ENCODE measurements around the gene RPL34. TPM values are rescaled to one million over a fixed set of nuclear protein-coding genes. Genes with fewer than 3 reads are reported as not detected.

The RPL34 gene
- total and polyA plus RNA-seq, 2 of the 4 experiments (the other 2 are of a cell fraction): 1,435 to 2,037 TPM

DNA sequence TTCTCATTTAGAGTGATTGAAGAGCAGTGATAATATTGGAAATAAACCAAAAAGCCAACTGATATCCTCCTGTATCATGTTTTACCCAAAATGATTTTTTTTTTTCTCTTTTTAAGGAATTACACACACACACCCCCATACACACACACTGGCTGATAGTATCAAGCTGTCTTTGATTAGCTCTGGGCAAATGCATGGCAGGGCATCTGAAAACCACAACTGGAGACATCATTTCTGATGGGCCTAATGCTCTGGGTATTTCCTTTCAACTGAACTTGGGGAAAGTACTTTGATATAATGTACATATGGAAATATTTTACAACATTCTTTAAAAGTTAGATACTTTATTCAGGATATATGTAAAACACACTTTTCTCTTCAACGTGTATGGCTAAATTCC lies 15.9 kb downstream of the RPL34 start:
- Histone ChIP-seq H3K9me1 (ENCODE audit: insufficient read depth, low read length) (no peaks in the 10 kb centered on the region), H2AFZ (replicated peaks; ENCODE audit: low read length, poor library complexity) (no peak overlapping the region), H3K56ac (ENCODE audit: extremely low read depth, insufficient read depth, low read length) (no peak overlapping the region), H3K9ac (ENCODE audit: low read depth, low read length) (no peak overlapping the region), H3K18ac (ENCODE audit: low read depth, low read length) (no peak overlapping the region), H4K8ac (ENCODE audit: low read depth in 2 of 2, low read length in 2 of 2) (no peak overlapping the region), H4K5ac (ENCODE audit: low read depth, low read length) (no peak overlapping the region), H4K20me1 (ENCODE audit: insufficient read depth, low read length) (no peaks in the 10 kb centered on the region), H3K79me1 (ENCODE audit: low read depth in 1 of 2, low read length in 2 of 2) (no peaks in the 10 kb centered on the region; a peak in 1 of 4 replicates), H3K9me3 (ENCODE audit: control insufficient read depth, insufficient read depth, low read length) (no peaks in the 10 kb centered on the region), H3K4ac (ENCODE audit: low read depth, low read length) (no peak overlapping the region), H3K27ac (ENCODE audit: insufficient read depth, low read length) (no peak overlapping the region), H2BK120ac (ENCODE audit: low read depth, low read length) (no peak overlapping the region), H3K27me3 (ENCODE audit: control insufficient read depth, insufficient read depth, low read length) (no peaks in the 10 kb centered on the region), H2BK20ac (ENCODE audit: low read depth, low read length) (no peak overlapping the region), H3K4me1 (ENCODE audit: control insufficient read depth, insufficient read depth, low read length) (no peaks in the 10 kb centered on the region), H2BK15ac (ENCODE audit: low read depth, low read length) (no peak overlapping the region), H3K4me2 (ENCODE audit: low read depth, low read length) (no peak overlapping the region), H2AK9ac (replicated peaks; ENCODE audit: low read depth, low read length, poor library complexity) (no peak overlapping the region), H3K14ac (replicated peaks; ENCODE audit: low read depth, low read length) (no peak overlapping the region), H2AK5ac (ENCODE audit: low read depth, low read length) (no peak overlapping the region), H3K4me3 (ENCODE audit: insufficient read depth, low read depth, low read length) (no peak overlapping the region), H4K91ac (ENCODE audit: insufficient read depth, low read depth, low read length) (no peak overlapping the region), H2BK5ac (ENCODE audit: low read depth, low read length, poor library complexity, severe bottlenecking) (no peak overlapping the region), H3K23ac (ENCODE audit: low read depth, low read length) (no peak overlapping the region), H3K36me3 (ENCODE audit: control insufficient read depth, insufficient read depth, low read length) (peaks cover 17% of the 10 kb centered on the region)
- TF ChIP-seq FOS (IDR thresholded peaks at IDR 0.05; ENCODE audit: low read depth, low read length) (no peak), BHLHE40 (IDR thresholded peaks at IDR 0.05; ENCODE audit: low read depth, low read length) (no peak), MAFK (IDR thresholded peaks at IDR 0.05; ENCODE audit: low read depth, low read length) (no peak), CEBPB (IDR thresholded peaks at IDR 0.05; ENCODE audit: low read depth, low read length) (no peak), SMC3 (IDR thresholded peaks at IDR 0.05; ENCODE audit: low read depth, low read length) (no peak), MXI1 (IDR thresholded peaks at IDR 0.05; ENCODE audit: borderline replicate concordance, low read depth, low read length) (no peak), MAZ (IDR thresholded peaks at IDR 0.05; ENCODE audit: borderline replicate concordance, low read depth, low read length) (no peak), CHD1 (IDR thresholded peaks at IDR 0.05; ENCODE audit: low read depth, low read length) (no peak), RCOR1 (IDR thresholded peaks at IDR 0.05; ENCODE audit: insufficient replicate concordance, low read length) (no peak), RAD21 (IDR thresholded peaks at IDR 0.05; ENCODE audit: low read length) (no peak), POLR2A (IDR thresholded peaks at IDR 0.05; ENCODE audit: low read depth, low read length) (no peak)
- TF ChIP-seq, protein P1, sequence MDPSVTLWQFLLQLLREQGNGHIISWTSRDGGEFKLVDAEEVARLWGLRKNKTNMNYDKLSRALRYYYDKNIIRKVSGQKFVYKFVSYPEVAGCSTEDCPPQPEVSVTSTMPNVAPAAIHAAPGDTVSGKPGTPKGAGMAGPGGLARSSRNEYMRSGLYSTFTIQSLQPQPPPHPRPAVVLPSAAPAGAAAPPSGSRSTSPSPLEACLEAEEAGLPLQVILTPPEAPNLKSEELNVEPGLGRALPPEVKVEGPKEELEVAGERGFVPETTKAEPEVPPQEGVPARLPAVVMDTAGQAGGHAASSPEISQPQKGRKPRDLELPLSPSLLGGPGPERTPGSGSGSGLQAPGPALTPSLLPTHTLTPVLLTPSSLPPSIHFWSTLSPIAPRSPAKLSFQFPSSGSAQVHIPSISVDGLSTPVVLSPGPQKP (IDR thresholded peaks at IDR 0.05; ENCODE audit: borderline replicate concordance, low read depth, low read length): no peak
- TF ChIP-seq, protein P2, sequence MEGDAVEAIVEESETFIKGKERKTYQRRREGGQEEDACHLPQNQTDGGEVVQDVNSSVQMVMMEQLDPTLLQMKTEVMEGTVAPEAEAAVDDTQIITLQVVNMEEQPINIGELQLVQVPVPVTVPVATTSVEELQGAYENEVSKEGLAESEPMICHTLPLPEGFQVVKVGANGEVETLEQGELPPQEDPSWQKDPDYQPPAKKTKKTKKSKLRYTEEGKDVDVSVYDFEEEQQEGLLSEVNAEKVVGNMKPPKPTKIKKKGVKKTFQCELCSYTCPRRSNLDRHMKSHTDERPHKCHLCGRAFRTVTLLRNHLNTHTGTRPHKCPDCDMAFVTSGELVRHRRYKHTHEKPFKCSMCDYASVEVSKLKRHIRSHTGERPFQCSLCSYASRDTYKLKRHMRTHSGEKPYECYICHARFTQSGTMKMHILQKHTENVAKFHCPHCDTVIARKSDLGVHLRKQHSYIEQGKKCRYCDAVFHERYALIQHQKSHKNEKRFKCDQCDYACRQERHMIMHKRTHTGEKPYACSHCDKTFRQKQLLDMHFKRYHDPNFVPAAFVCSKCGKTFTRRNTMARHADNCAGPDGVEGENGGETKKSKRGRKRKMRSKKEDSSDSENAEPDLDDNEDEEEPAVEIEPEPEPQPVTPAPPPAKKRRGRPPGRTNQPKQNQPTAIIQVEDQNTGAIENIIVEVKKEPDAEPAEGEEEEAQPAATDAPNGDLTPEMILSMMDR (conservative IDR thresholded peaks at IDR 0.05; ENCODE audit: low read depth, low read length): no peak
- TF ChIP-seq, protein P3, sequence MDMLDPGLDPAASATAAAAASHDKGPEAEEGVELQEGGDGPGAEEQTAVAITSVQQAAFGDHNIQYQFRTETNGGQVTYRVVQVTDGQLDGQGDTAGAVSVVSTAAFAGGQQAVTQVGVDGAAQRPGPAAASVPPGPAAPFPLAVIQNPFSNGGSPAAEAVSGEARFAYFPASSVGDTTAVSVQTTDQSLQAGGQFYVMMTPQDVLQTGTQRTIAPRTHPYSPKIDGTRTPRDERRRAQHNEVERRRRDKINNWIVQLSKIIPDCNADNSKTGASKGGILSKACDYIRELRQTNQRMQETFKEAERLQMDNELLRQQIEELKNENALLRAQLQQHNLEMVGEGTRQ (IDR thresholded peaks at IDR 0.05; ENCODE audit: low read depth, low read length): no peak
- DNase-seq (no peak), ATAC-seq (ENCODE audit: low read depth) (no peak)
- dilution Hi-C loops (cut with HindIII; ENCODE audit: low sequenced_read_pairs, unreplicated experiment) (no loop called here), in situ Hi-C loops (cut with MboI; ENCODE audit: low sequenced_read_pairs) (no loop called here), intact Hi-C loops (cut with micrococcal nuclease) (no loop called here)
- ChIA-PET POLR2A (ENCODE audit: unreplicated experiment) (no interaction called here), CTCF (interaction anchor here (0.8 kb wide), 1 partner anchor 12 kb away, joined by 4 read pairs; no protein-coding TSS in a partner anchor)
- no TSS peak for BruUV-seq (replicated peaks)
- WGBS, 2 experiments (ENCODE audit: extremely low coverage in 2 of 2, insufficient read length in 1 of 2): no CpG with 5 or more reads among the region's 1 CpG

All from IMR-90 (cell line).